HepG2 (cell line): ENCODE data around the gene EP300. TPM values are rescaled to one million over a fixed set of nuclear protein-coding genes. Genes with fewer than 3 reads are reported as not detected.

Experiments
- ATAC-seq: fragments of 200-7000 bp; cut with Tn5 transposase; 3 replicates; pipeline ENCODE4 v1.9.1; 2020; ENCODE audit warnings: mild to moderate bottlenecking, moderate library complexity
- BruUV-seq: library from RNA; stranded (reverse); fragments of 400-500 nt; replicated peaks from 2 replicates; lab custom pipeline; 2021; lab: Mats Ljungman, UMichigan
- CTCF ChIA-PET: fragments of 300-600 bp; formaldehyde crosslinking; extraction: SDS; loops from one replicate; lab custom pipeline; 2021; ENCODE audit warnings: low total read pairs, inconsistent platforms, low intra/inter-chr PET ratio; lab: Yijun Ruan, JAX
- POLR2A ChIA-PET: fragments of 350-600 bp; sonication (Branson Sonifier 250); formaldehyde crosslinking; loops from one replicate; lab custom pipeline; 2020; ENCODE audit warnings: antibody characterized with exemption, inconsistent platforms; lab: Yijun Ruan, JAX
- DNase-seq: peaks from one replicate; pipeline ENCODE4 v3.0.0-alpha.2; 2015; ENCODE audit warnings: low spot score
- FAIRE-seq: peaks from 3 replicates; lab custom pipeline; 2011; peaks lifted over from hg19 to GRCh38; lab: Jason Lieb, UNC
- H2AFZ ChIP-seq: one replicate; pipeline ENCODE4 v1.6.1; 2011; ENCODE audit warnings: low read length, inconsistent platforms
- H3K27ac ChIP-seq: fragments of 300-600 bp; 3 replicates; pipeline ENCODE4 v1.8.0; 2011; ENCODE audit warnings: mixed run types, mild to moderate bottlenecking, mixed read lengths, low read length, inconsistent platforms; ENCODE audit not compliant: insufficient read depth; ENCODE audit errors: extremely low read length
- H3K27me3 ChIP-seq, 2 experiments: fragments of 200-600 bp in 1 of 2; 2 replicates in 1 of 2; 3 replicates in 1 of 2; pipeline versions ENCODE4 v1.6.0 to v1.8.0; 2011; ENCODE audit warnings: low read length in 2 of 2, mild to moderate bottlenecking in 2 of 2, moderate library complexity in 2 of 2, inconsistent platforms in 1 of 2; ENCODE audit not compliant: insufficient read depth in 2 of 2, control insufficient read depth in 1 of 2
- H3K36me3 ChIP-seq, 2 experiments: fragments of 200-600 bp in 1 of 2; replicated peaks in 1 of 2; 2 replicates in 1 of 2; 3 replicates in 1 of 2; pipeline versions ENCODE4 v1.5.1 to v1.8.0; 2011; ENCODE audit warnings: low read length in 2 of 2, inconsistent platforms in 1 of 2; ENCODE audit not compliant: insufficient read depth in 2 of 2, control insufficient read depth in 1 of 2
- H3K4me1 ChIP-seq: 2 replicates; pipeline ENCODE4 v1.5.1; 2012; ENCODE audit warnings: low read length, inconsistent platforms; ENCODE audit not compliant: insufficient read depth
- H3K4me2 ChIP-seq: 2 replicates; pipeline ENCODE4 v1.6.0; 2011; ENCODE audit warnings: low read depth, low read length, inconsistent platforms
- H3K4me3 ChIP-seq, 3 experiments: fragments of 200-600 bp in 1 of 3; sonication (generic), shearing (Covaris generic) in 1 of 3; replicated peaks in 1 of 3; 2 replicates each; pipeline ENCODE4 v1.5.1; 2011 to 2016; ENCODE audit warnings: low read length in 3 of 3, inconsistent platforms in 2 of 3, low read depth in 2 of 3, mild to moderate bottlenecking in 2 of 3, control low read depth in 1 of 3, mixed read lengths in 1 of 3; ENCODE audit not compliant: insufficient read depth in 1 of 3
- H3K79me2 ChIP-seq: one replicate; pipeline ENCODE4 v1.6.1; 2011; ENCODE audit warnings: low read length, inconsistent platforms; ENCODE audit not compliant: insufficient read depth
- H3K9ac ChIP-seq: 2 replicates; pipeline ENCODE4 v1.6.0; 2011; ENCODE audit warnings: mild to moderate bottlenecking, low read depth, low read length, inconsistent platforms; ENCODE audit not compliant: insufficient read depth
- H3K9me3 ChIP-seq: 2 replicates; pipeline ENCODE4 v1.5.1; 2012; ENCODE audit warnings: mild to moderate bottlenecking, low read length
- H4K20me1 ChIP-seq: 2 replicates; pipeline ENCODE4 v1.6.0; 2011; ENCODE audit warnings: inconsistent platforms, mild to moderate bottlenecking, low read length, moderate library complexity; ENCODE audit not compliant: insufficient read depth
- ARID3A ChIP-seq: IDR thresholded peaks from 2 replicates; pipeline ENCODE4 v1.6.1; 2012; ENCODE audit warnings: low read depth, low read length, improper control_type of control experiment
- CENPBD1 ChIP-seq: sonication (generic); formaldehyde crosslinking; IDR thresholded peaks from 2 replicates; pipeline ENCODE4 v1.8.0; 2022; ENCODE audit warnings: missing genetic modification reagents, low read depth, mild to moderate bottlenecking, borderline replicate concordance
- HMGXB4 ChIP-seq, 2 experiments: sonication (generic) in 1 of 2; formaldehyde crosslinking in 1 of 2; IDR thresholded peaks; 2 replicates each; pipeline versions ENCODE4 v1.4.0 to v1.6.1; 2018 to 2020; ENCODE audit warnings: missing genetic modification reagents in 2 of 2, borderline replicate concordance in 1 of 2, low read depth in 1 of 2, mild to moderate bottlenecking in 1 of 2, missing biosample characterization in 1 of 2
- JUN ChIP-seq: sonication (generic); formaldehyde crosslinking; IDR thresholded peaks from 2 replicates; pipeline ENCODE4 v1.4.0; 2020; ENCODE audit warnings: mild to moderate bottlenecking, missing genetic modification reagents
- KMT2B ChIP-seq: IDR thresholded peaks from 2 replicates; pipeline ENCODE4 v1.6.1; 2016; ENCODE audit warnings: missing genetic modification reagents, missing compliant biosample characterization
- MNT ChIP-seq: fragments of 450-650 bp; IDR thresholded peaks from 2 replicates; pipeline ENCODE4 v1.6.1; 2016
- NFKB2 ChIP-seq: sonication (generic); formaldehyde crosslinking; IDR thresholded peaks from 2 replicates; pipeline ENCODE4 v1.4.0; 2020; ENCODE audit warnings: missing genetic modification reagents, borderline replicate concordance
- PAF1 ChIP-seq: IDR thresholded peaks from 2 replicates; pipeline ENCODE4 v1.6.1; 2016; ENCODE audit warnings: missing genetic modification reagents, missing compliant biosample characterization
- SIX4 ChIP-seq: sonication (generic); formaldehyde crosslinking; IDR thresholded peaks from 2 replicates; pipeline ENCODE4 v1.4.0; 2020; ENCODE audit warnings: missing genetic modification reagents
- SMARCE1 ChIP-seq: fragments of 450-650 bp; IDR thresholded peaks from 2 replicates; pipeline ENCODE4 v1.6.1; 2017; ENCODE audit warnings: borderline replicate concordance
- TBP ChIP-seq: sonication (generic); formaldehyde crosslinking; IDR thresholded peaks from 2 replicates; pipeline ENCODE4 v1.5.0; 2020; ENCODE audit warnings: missing genetic modification reagents
- TEAD2 ChIP-seq: sonication (generic); formaldehyde crosslinking; IDR thresholded peaks from 2 replicates; pipeline ENCODE4 v1.9.0; 2021; ENCODE audit warnings: missing genetic modification reagents
- ZFY ChIP-seq: sonication (generic); formaldehyde crosslinking; IDR thresholded peaks from 2 replicates; pipeline ENCODE4 v1.4.0; 2020; ENCODE audit warnings: missing genetic modification reagents
- ZNF468 ChIP-seq: sonication (generic); formaldehyde crosslinking; IDR thresholded peaks from 2 replicates; pipeline ENCODE4 v1.8.0; 2022; ENCODE audit warnings: mild to moderate bottlenecking, moderate library complexity, missing genetic modification reagents
- ZNF552 ChIP-seq: sonication (generic); formaldehyde crosslinking; IDR thresholded peaks from 2 replicates; pipeline ENCODE4 v1.9.0; 2022; ENCODE audit warnings: missing genetic modification reagents, mild to moderate bottlenecking, borderline replicate concordance
- WGBS: methylation state at CpG from one replicate; pipeline ENCODE4 v1.1.6; 2017; ENCODE audit warnings: low lambda C conversion rate; 5-methylcytosine and 5-hydroxymethylcytosine counted together
- in situ Hi-C: cut with HindIII; loops from 2 replicates; pipeline ENCODE4 v1.10.0; 2017; ENCODE audit warnings: low pct_unique_long_range_greater_than_20kb; ENCODE audit not compliant: extremely low pct_ligation_motif_present
- intact Hi-C: fragments of 100-400 bp; cut with micrococcal nuclease; formaldehyde crosslinking; loops from one replicate; pipeline ENCODE4 v1.10.0; 2022; ENCODE audit not compliant: unreplicated experiment
- polyA plus RNA-seq, 8 experiments: library from polyadenylated mRNA; depleted of rRNA in 3 of 8; stranded (reverse) in 7 of 8; unstranded in 1 of 8; fragments of >200 nt; fragmentation: Illumina TruSeq in 4 of 8; extraction: Trizol in 4 of 8; gene quantifications; 2 replicates each; pipeline versions ENCODE4 v1.2.1 to v1.2.3, GENCODE V29; 2011 to 2016; ENCODE audit warnings: low read depth in 4 of 8, missing spikeins in 1 of 8, mixed read lengths in 1 of 8; ENCODE audit not compliant: insufficient read depth in 1 of 8
- total RNA-seq, 5 experiments: library from RNA; depleted of rRNA; stranded (reverse); fragments of >200 nt; fragmentation: Illumina TruSeq; extraction: Trizol; gene quantifications; 2 replicates each; pipeline ENCODE4 v1.2.3, GENCODE V29; 2016; ENCODE audit warnings: low read depth in 1 of 5

The EP300 gene
- total and polyA plus RNA-seq, 2 of the 13 experiments (the other 11 are each of a cell fraction or from before 2014, with no cell fraction given): 13.6 to 14.9 TPM

- Histone ChIP-seq H3K9me3 (no peaks in the 10 kb centered on the region), H4K20me1 (no peaks in the 10 kb centered on the region), H3K4me2 (no peak overlapping the region), H3K36me3 (no peaks in the 10 kb centered on the region), H3K4me1 (peaks cover 18% of the 10 kb centered on the region), H3K4me3 (no peak overlapping the region), H3K27ac (no peak overlapping the region), H3K27me3 (no peaks in the 10 kb centered on the region), H2AFZ (no peak overlapping the region), H3K9ac (no peak overlapping the region), H3K79me2 (no peaks in the 10 kb centered on the region)
- BruUV-seq: no TSS peak
- ATAC-seq: no peak
- intact Hi-C loops (no loop called here), in situ Hi-C loops (no loop called here)
- no peak for FAIRE-seq
- no peak for DNase-seq
- ChIA-PET CTCF (no interaction called here), POLR2A (no interaction called here)
- TF ChIP-seq ZNF552 (CRISPR knock-in tag) (no peak), SMARCE1 (no peak), MNT (no peak)
Observed at GRCh38 chr22:41057076-41057475, 35.3 kb upstream of the EP300 start.

GRCh38 chr22:41062146-41062545 lies 30.2 kb upstream of the EP300 start:
- no peak for DNase-seq
- in situ Hi-C loops: no loop called here
- H3K36me3 ChIP-seq: no peaks in the 10 kb centered on the region
- TF ChIP-seq KMT2B (no peak), TEAD2 (no peak), ARID3A (no peak), ZNF468 (CRISPR knock-in tag) (no peak), NFKB2 (CRISPR knock-in tag) (no peak), SIX4 (CRISPR knock-in tag) (no peak), CENPBD1 (CRISPR knock-in tag) (no peak), ZFY (CRISPR knock-in tag) (no peak), TBP (CRISPR knock-in tag) (no peak), JUN (CRISPR knock-in tag) (no peak), HMGXB4 (CRISPR knock-in tag; IDR thresholded peaks at IDR 0.05; ENCODE audit: borderline replicate concordance in 1 of 2, low read depth in 1 of 2) (no peak), PAF1 (CRISPR knock-in tag) (no peak)

More at GRCh38 chr22:41062146-41062545, 30.2 kb upstream of the EP300 start:
- ATAC-seq: no peak
- Histone ChIP-seq H3K4me1 (0 out of 2 replicates have a peak, but pooled peaks cover 6% of the 10 kb centered on the region), H4K20me1 (no peaks in the 10 kb centered on the region), H3K4me3 (no peak overlapping the region), H3K79me2 (no peaks in the 10 kb centered on the region), H3K9ac (no peak overlapping the region), H3K27ac (no peak overlapping the region), H3K27me3 (0 out of 5 replicates have a peak, but pooled peaks cover 0 to 2% of the 10 kb centered on the region in 2 experiments), H3K4me2 (no peak overlapping the region), H3K9me3 (no peaks in the 10 kb centered on the region), H2AFZ (no peak overlapping the region)
- BruUV-seq: no TSS peak
- intact Hi-C loops: no loop called here
- FAIRE-seq: no peak
- 24% methylated on average over 4 of the region's 6 CpGs for WGBS
- ChIA-PET POLR2A (no interaction called here), CTCF (no interaction called here)
